ENCODE data around the gene CFAP46. TPM values are rescaled to one million over a fixed set of nuclear protein-coding genes. Genes with fewer than 3 reads are reported as not detected.

The CFAP46 gene
- total RNA-seq, 2 experiments from 2014 or later: not detected

GRCh38 chr10:132849546-132850031, 92.8 kb downstream of the CFAP46 start:
- BruUV-seq (replicated peaks): no TSS peak
- Histone ChIP-seq H3K4me2 (ENCODE audit: low read length) (no peak overlapping the region), H3K27ac (ENCODE audit: low read depth, low read length, poor library complexity, severe bottlenecking) (no peak overlapping the region), H3K9me3 (ENCODE audit: low read length) (no peaks in the 10 kb centered on the region), H3K36me3 (ENCODE audit: insufficient read depth, low read length) (no peaks in the 10 kb centered on the region), H3K79me2 (ENCODE audit: insufficient read depth, low read depth, low read length) (no peaks in the 10 kb centered on the region), H3K9me2 (ENCODE audit: insufficient read depth, low read length) (no peaks in the 10 kb centered on the region), H3K4me3 (ENCODE audit: low read depth, low read length, poor library complexity, severe bottlenecking) (no peak overlapping the region), H4K20me1 (ENCODE audit: insufficient read depth, low read length) (no peaks in the 10 kb centered on the region), H3K4me1 (ENCODE audit: insufficient read depth, low read length, poor library complexity, severe bottlenecking) (no peaks in the 10 kb centered on the region), H2AFZ (ENCODE audit: low read length) (no peak overlapping the region)
- CTCF ChIA-PET (ENCODE audit: unreplicated experiment): no interaction called here
- DNase-seq (ENCODE audit: low spot score): no peak
- POLR2A ChIA-PET: no interaction called here
- no peak for TF ChIP-seq CTCF (conservative IDR thresholded peaks at IDR 0.05; ENCODE audit: low read length)
- TF ChIP-seq EZH2phosphoT487 (IDR thresholded peaks at IDR 0.05; ENCODE audit: borderline replicate concordance, low read depth, low read length): no peak
- intact Hi-C loops (cut with micrococcal nuclease; ENCODE audit: unreplicated experiment): no loop called here

- CTCF ChIA-PET (ENCODE audit: unreplicated experiment): no interaction called here
- intact Hi-C loops (cut with micrococcal nuclease; ENCODE audit: unreplicated experiment): no loop called here
These were observed 93.3 kb downstream of the CFAP46 start for GRCh38 chr10:132848951-132849545.

More at GRCh38 chr10:132848951-132849545, 93.3 kb downstream of the CFAP46 start:
- Histone ChIP-seq H3K27ac (ENCODE audit: low read depth, low read length, poor library complexity, severe bottlenecking) (no peak overlapping the region), H3K4me2 (ENCODE audit: low read length) (no peak overlapping the region), H3K4me3 (ENCODE audit: low read depth, low read length, poor library complexity, severe bottlenecking) (no peak overlapping the region), H3K9me2 (ENCODE audit: insufficient read depth, low read length) (no peaks in the 10 kb centered on the region), H3K79me2 (ENCODE audit: insufficient read depth, low read depth, low read length) (no peaks in the 10 kb centered on the region), H4K20me1 (ENCODE audit: insufficient read depth, low read length) (no peaks in the 10 kb centered on the region), H3K4me1 (ENCODE audit: insufficient read depth, low read length, poor library complexity, severe bottlenecking) (no peaks in the 10 kb centered on the region), H3K9me3 (ENCODE audit: low read length) (no peaks in the 10 kb centered on the region), H2AFZ (ENCODE audit: low read length) (no peak overlapping the region), H3K36me3 (ENCODE audit: insufficient read depth, low read length) (no peaks in the 10 kb centered on the region)
- DNase-seq (ENCODE audit: low spot score): no peak
- no peak for TF ChIP-seq CTCF (conservative IDR thresholded peaks at IDR 0.05; ENCODE audit: low read length)
- no peak for TF ChIP-seq EZH2phosphoT487 (IDR thresholded peaks at IDR 0.05; ENCODE audit: borderline replicate concordance, low read depth, low read length)
- POLR2A ChIA-PET: no interaction called here
- BruUV-seq (replicated peaks): no TSS peak
